ENCODE results near the gene SPATA6L. TPM values are rescaled to one million over a fixed set of nuclear protein-coding genes. Genes with fewer than 3 reads are reported as not detected.

Gene SPATA6L
- total and polyA plus RNA-seq, 9 of the 15 experiments (the other 6 are each of a cell fraction or from before 2014, with no cell fraction given): 0.03 to 1.00 (median 0.08) TPM; not detected in 4

DNA sequence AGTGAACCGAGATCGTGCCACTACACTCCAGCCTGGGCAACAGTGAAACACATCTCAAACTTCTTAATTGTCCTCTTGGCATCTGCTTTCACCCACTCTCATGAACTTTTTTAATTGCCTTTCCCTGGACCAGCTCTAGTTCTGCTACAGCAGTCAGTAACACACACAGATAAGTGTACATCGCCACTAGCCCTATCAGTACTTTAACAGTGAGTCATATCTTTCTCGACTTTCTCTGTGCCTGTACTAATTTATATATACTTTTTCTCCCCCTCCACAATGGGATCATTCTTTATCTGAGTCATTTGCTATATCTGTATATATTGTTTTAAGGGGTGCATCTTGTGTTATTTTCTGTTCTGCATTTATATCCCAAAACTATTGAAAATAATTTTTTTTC is 19.8 kb upstream of the SPATA6L start (continued):
- no peak for TF ChIP-seq ZNF3 (CRISPR knock-in tag; IDR thresholded peaks at IDR 0.05)
- no peak for TF ChIP-seq HDAC1 (IDR thresholded peaks at IDR 0.05)
- no peak for TF ChIP-seq PHTF2 (CRISPR knock-in tag; IDR thresholded peaks at IDR 0.05)
- peak; percentile 19; the same call in 1 of the 2 replicates for TF ChIP-seq SOX6 (IDR thresholded peaks at IDR 0.05)
- TF ChIP-seq, protein P1, sequence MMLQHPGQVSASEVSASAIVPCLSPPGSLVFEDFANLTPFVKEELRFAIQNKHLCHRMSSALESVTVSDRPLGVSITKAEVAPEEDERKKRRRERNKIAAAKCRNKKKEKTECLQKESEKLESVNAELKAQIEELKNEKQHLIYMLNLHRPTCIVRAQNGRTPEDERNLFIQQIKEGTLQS (IDR thresholded peaks at IDR 0.05): peak; percentile 64
- TF ChIP-seq, protein P1 (CRISPR knock-in tag; conservative IDR thresholded peaks at IDR 0.05): no peak
- TF ChIP-seq, protein P2, sequence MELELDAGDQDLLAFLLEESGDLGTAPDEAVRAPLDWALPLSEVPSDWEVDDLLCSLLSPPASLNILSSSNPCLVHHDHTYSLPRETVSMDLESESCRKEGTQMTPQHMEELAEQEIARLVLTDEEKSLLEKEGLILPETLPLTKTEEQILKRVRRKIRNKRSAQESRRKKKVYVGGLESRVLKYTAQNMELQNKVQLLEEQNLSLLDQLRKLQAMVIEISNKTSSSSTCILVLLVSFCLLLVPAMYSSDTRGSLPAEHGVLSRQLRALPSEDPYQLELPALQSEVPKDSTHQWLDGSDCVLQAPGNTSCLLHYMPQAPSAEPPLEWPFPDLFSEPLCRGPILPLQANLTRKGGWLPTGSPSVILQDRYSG (tag; conservative IDR thresholded peaks at IDR 0.05; ENCODE audit: low read depth): no peak
- TF ChIP-seq ZBTB8A (IDR thresholded peaks at IDR 0.05; ENCODE audit: partially characterized antibody): no peak
- TF ChIP-seq NCOA1 (IDR thresholded peaks at IDR 0.05; ENCODE audit: low read depth): no peak
- no peak for TF ChIP-seq SMAD2 (IDR thresholded peaks at IDR 0.05; ENCODE audit: low read depth, low read length)
- TF ChIP-seq, protein P3, sequence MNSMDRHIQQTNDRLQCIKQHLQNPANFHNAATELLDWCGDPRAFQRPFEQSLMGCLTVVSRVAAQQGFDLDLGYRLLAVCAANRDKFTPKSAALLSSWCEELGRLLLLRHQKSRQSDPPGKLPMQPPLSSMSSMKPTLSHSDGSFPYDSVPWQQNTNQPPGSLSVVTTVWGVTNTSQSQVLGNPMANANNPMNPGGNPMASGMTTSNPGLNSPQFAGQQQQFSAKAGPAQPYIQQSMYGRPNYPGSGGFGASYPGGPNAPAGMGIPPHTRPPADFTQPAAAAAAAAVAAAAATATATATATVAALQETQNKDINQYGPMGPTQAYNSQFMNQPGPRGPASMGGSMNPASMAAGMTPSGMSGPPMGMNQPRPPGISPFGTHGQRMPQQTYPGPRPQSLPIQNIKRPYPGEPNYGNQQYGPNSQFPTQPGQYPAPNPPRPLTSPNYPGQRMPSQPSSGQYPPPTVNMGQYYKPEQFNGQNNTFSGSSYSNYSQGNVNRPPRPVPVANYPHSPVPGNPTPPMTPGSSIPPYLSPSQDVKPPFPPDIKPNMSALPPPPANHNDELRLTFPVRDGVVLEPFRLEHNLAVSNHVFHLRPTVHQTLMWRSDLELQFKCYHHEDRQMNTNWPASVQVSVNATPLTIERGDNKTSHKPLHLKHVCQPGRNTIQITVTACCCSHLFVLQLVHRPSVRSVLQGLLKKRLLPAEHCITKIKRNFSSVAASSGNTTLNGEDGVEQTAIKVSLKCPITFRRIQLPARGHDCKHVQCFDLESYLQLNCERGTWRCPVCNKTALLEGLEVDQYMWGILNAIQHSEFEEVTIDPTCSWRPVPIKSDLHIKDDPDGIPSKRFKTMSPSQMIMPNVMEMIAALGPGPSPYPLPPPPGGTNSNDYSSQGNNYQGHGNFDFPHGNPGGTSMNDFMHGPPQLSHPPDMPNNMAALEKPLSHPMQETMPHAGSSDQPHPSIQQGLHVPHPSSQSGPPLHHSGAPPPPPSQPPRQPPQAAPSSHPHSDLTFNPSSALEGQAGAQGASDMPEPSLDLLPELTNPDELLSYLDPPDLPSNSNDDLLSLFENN (IDR thresholded peaks at IDR 0.05; ENCODE audit: low read depth in 2 of 2, low read length in 2 of 2): no peak
- 0 out of 2 replicates have a peak, but pooled peaks have one; percentile 22 for TF ChIP-seq MTA1 (IDR thresholded peaks at IDR 0.05; ENCODE audit: borderline replicate concordance)
- TF ChIP-seq PCBP1 (IDR thresholded peaks at IDR 0.05; ENCODE audit: low read depth, low read length, poor library complexity, severe bottlenecking): no peak
- peak; percentile 72; the same call in 1 of the 2 replicates for TF ChIP-seq SMARCE1 (IDR thresholded peaks at IDR 0.05)
- TF ChIP-seq, protein P4, sequence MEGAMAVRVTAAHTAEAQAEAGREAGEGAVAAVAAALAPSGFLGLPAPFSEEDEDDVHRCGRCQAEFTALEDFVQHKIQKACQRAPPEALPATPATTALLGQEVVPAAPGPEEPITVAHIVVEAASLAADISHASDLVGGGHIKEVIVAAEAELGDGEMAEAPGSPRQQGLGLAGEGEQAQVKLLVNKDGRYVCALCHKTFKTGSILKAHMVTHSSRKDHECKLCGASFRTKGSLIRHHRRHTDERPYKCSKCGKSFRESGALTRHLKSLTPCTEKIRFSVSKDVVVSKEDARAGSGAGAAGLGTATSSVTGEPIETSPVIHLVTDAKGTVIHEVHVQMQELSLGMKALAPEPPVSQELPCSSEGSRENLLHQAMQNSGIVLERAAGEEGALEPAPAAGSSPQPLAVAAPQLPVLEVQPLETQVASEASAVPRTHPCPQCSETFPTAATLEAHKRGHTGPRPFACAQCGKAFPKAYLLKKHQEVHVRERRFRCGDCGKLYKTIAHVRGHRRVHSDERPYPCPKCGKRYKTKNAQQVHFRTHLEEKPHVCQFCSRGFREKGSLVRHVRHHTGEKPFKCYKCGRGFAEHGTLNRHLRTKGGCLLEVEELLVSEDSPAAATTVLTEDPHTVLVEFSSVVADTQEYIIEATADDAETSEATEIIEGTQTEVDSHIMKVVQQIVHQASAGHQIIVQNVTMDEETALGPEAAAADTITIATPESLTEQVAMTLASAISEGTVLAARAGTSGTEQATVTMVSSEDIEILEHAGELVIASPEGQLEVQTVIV (CRISPR knock-in tag; IDR thresholded peaks at IDR 0.05; ENCODE audit: borderline replicate concordance): no peak
- TF ChIP-seq ZNF764 (CRISPR knock-in tag; IDR thresholded peaks at IDR 0.05; ENCODE audit: low read depth): no peak
- TF ChIP-seq, protein P5, sequence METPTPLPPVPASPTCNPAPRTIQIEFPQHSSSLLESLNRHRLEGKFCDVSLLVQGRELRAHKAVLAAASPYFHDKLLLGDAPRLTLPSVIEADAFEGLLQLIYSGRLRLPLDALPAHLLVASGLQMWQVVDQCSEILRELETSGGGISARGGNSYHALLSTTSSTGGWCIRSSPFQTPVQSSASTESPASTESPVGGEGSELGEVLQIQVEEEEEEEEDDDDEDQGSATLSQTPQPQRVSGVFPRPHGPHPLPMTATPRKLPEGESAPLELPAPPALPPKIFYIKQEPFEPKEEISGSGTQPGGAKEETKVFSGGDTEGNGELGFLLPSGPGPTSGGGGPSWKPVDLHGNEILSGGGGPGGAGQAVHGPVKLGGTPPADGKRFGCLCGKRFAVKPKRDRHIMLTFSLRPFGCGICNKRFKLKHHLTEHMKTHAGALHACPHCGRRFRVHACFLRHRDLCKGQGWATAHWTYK (CRISPR knock-in tag; IDR thresholded peaks at IDR 0.05): no peak
- 0 out of 2 replicates have a peak, but pooled peaks have one; percentile 28 for TF ChIP-seq SMARCC2 (IDR thresholded peaks at IDR 0.05; ENCODE audit: low read depth)
- no peak for TF ChIP-seq ZBTB1 (CRISPR knock-in tag; IDR thresholded peaks at IDR 0.05; ENCODE audit: borderline replicate concordance, low read depth)
- TF ChIP-seq ZBTB7A (IDR thresholded peaks at IDR 0.05; ENCODE audit: borderline replicate concordance, control insufficient read depth, low read depth, low read length): no peak

Data from K562 (cell line).